ENCODE measurements around the gene HACD4.

DNA sequence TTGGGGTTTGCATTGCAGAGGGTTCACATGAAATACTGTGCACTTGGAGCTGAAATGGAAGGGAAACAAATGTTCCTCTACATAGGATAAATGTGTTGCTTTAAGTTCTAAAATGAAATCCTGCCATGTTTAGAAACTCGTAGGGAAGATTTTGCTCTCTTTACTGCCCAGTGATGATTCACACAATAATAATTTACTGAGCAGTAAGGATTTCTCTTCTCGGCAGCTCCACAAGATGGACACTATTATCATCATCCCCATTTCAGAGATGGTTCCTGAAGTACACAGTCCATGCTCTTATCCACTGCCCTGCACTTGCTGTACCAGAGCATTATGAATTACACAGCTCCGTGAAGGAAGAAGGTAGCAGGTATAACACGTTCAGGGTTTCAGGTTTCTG lies 4.1 kb downstream of the HACD4 start:
- TF ChIP-seq, protein P1, sequence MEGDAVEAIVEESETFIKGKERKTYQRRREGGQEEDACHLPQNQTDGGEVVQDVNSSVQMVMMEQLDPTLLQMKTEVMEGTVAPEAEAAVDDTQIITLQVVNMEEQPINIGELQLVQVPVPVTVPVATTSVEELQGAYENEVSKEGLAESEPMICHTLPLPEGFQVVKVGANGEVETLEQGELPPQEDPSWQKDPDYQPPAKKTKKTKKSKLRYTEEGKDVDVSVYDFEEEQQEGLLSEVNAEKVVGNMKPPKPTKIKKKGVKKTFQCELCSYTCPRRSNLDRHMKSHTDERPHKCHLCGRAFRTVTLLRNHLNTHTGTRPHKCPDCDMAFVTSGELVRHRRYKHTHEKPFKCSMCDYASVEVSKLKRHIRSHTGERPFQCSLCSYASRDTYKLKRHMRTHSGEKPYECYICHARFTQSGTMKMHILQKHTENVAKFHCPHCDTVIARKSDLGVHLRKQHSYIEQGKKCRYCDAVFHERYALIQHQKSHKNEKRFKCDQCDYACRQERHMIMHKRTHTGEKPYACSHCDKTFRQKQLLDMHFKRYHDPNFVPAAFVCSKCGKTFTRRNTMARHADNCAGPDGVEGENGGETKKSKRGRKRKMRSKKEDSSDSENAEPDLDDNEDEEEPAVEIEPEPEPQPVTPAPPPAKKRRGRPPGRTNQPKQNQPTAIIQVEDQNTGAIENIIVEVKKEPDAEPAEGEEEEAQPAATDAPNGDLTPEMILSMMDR (conservative IDR thresholded peaks at IDR 0.05; ENCODE audit: low read depth in 2 of 2): no peak
- TF ChIP-seq EZH2 (IDR thresholded peaks at IDR 0.05; ENCODE audit: low read depth, unreplicated experiment) (no peak), POLR2AphosphoS5 (IDR thresholded peaks at IDR 0.05; ENCODE audit: low read depth) (no peak), EZH2phosphoT487 (IDR thresholded peaks at IDR 0.05; ENCODE audit: unreplicated experiment) (no peak), CREB1 (CRISPR knock-in tag; IDR thresholded peaks at IDR 0.05; ENCODE audit: low read depth) (no peak), JUNB (IDR thresholded peaks at IDR 0.05; ENCODE audit: unreplicated experiment) (no peak), ZNF331 (CRISPR knock-in tag; IDR thresholded peaks at IDR 0.05; ENCODE audit: low read depth) (no peak)
- TF ChIP-seq, protein P2, sequence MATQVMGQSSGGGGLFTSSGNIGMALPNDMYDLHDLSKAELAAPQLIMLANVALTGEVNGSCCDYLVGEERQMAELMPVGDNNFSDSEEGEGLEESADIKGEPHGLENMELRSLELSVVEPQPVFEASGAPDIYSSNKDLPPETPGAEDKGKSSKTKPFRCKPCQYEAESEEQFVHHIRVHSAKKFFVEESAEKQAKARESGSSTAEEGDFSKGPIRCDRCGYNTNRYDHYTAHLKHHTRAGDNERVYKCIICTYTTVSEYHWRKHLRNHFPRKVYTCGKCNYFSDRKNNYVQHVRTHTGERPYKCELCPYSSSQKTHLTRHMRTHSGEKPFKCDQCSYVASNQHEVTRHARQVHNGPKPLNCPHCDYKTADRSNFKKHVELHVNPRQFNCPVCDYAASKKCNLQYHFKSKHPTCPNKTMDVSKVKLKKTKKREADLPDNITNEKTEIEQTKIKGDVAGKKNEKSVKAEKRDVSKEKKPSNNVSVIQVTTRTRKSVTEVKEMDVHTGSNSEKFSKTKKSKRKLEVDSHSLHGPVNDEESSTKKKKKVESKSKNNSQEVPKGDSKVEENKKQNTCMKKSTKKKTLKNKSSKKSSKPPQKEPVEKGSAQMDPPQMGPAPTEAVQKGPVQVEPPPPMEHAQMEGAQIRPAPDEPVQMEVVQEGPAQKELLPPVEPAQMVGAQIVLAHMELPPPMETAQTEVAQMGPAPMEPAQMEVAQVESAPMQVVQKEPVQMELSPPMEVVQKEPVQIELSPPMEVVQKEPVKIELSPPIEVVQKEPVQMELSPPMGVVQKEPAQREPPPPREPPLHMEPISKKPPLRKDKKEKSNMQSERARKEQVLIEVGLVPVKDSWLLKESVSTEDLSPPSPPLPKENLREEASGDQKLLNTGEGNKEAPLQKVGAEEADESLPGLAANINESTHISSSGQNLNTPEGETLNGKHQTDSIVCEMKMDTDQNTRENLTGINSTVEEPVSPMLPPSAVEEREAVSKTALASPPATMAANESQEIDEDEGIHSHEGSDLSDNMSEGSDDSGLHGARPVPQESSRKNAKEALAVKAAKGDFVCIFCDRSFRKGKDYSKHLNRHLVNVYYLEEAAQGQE (IDR thresholded peaks at IDR 0.05; ENCODE audit: unreplicated experiment): no peak
- TF ChIP-seq, protein P3, sequence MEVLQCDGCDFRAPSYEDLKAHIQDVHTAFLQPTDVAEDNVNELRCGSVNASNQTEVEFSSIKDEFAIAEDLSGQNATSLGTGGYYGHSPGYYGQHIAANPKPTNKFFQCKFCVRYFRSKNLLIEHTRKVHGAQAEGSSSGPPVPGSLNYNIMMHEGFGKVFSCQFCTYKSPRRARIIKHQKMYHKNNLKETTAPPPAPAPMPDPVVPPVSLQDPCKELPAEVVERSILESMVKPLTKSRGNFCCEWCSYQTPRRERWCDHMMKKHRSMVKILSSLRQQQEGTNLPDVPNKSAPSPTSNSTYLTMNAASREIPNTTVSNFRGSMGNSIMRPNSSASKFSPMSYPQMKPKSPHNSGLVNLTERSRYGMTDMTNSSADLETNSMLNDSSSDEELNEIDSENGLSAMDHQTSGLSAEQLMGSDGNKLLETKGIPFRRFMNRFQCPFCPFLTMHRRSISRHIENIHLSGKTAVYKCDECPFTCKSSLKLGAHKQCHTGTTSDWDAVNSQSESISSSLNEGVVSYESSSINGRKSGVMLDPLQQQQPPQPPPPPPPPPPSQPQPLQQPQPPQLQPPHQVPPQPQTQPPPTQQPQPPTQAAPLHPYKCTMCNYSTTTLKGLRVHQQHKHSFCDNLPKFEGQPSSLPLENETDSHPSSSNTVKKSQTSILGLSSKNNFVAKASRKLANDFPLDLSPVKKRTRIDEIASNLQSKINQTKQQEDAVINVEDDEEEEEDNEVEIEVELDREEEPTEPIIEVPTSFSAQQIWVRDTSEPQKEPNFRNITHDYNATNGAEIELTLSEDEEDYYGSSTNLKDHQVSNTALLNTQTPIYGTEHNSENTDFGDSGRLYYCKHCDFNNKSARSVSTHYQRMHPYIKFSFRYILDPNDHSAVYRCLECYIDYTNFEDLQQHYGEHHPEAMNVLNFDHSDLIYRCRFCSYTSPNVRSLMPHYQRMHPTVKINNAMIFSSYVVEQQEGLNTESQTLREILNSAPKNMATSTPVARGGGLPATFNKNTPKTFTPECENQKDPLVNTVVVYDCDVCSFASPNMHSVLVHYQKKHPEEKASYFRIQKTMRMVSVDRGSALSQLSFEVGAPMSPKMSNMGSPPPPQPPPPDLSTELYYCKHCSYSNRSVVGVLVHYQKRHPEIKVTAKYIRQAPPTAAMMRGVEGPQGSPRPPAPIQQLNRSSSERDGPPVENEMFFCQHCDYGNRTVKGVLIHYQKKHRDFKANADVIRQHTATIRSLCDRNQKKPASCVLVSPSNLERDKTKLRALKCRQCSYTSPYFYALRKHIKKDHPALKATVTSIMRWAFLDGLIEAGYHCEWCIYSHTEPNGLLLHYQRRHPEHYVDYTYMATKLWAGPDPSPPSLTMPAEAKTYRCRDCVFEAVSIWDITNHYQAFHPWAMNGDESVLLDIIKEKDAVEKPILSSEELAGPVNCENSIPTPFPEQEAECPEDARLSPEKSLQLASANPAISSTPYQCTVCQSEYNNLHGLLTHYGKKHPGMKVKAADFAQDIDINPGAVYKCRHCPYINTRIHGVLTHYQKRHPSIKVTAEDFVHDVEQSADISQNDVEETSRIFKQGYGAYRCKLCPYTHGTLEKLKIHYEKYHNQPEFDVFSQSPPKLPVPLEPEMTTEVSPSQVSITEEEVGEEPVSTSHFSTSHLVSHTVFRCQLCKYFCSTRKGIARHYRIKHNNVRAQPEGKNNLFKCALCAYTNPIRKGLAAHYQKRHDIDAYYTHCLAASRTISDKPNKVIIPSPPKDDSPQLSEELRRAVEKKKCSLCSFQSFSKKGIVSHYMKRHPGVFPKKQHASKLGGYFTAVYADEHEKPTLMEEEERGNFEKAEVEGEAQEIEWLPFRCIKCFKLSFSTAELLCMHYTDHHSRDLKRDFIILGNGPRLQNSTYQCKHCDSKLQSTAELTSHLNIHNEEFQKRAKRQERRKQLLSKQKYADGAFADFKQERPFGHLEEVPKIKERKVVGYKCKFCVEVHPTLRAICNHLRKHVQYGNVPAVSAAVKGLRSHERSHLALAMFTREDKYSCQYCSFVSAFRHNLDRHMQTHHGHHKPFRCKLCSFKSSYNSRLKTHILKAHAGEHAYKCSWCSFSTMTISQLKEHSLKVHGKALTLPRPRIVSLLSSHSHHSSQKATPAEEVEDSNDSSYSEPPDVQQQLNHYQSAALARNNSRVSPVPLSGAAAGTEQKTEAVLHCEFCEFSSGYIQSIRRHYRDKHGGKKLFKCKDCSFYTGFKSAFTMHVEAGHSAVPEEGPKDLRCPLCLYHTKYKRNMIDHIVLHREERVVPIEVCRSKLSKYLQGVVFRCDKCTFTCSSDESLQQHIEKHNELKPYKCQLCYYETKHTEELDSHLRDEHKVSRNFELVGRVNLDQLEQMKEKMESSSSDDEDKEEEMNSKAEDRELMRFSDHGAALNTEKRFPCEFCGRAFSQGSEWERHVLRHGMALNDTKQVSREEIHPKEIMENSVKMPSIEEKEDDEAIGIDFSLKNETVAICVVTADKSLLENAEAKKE (CRISPR knock-in tag; IDR thresholded peaks at IDR 0.05): no peak

All from GM23338 (cell line).